K562 (cell line): ENCODE measurements around the gene DIPK1A. TPM values are rescaled to one million over a fixed set of nuclear protein-coding genes. Genes with fewer than 3 reads are reported as not detected.

Experiments used
- ATAC-seq: fragments of 200-7000 bp; cut with Tn5 transposase; 3 replicates; pipeline ENCODE4 v1.9.1; 2020; ENCODE audit warnings: moderate library complexity
- BruUV-seq: library from RNA; stranded (reverse); fragments of 400-500 nt; replicated peaks from 2 replicates; lab custom pipeline; 2021; lab: Mats Ljungman, UMichigan
- CTCF ChIA-PET: fragments of 300-600 bp; formaldehyde crosslinking; extraction: SDS; loops from one replicate; lab custom pipeline; 2021; ENCODE audit warnings: low intra/inter-chr PET ratio; lab: Yijun Ruan, JAX
- POLR2A ChIA-PET: fragments of 300-600, 350-650 bp; sonication (Branson Sonifier 250); formaldehyde crosslinking; extraction: SDS; loops from one replicate; lab custom pipeline; 2021; ENCODE audit warnings: antibody characterized with exemption, inconsistent platforms; lab: Yijun Ruan, JAX
- DNase-seq, 4 experiments: peaks; one replicate each; pipeline versions ENCODE4 v3.0.0 to v3.0.0-alpha.2; 2011 to 2018; ENCODE audit warnings: low spot score in 3 of 4, mixed read lengths in 3 of 4; ENCODE audit errors: extremely low read depth in 1 of 4
- FAIRE-seq: peaks from 2 replicates; lab custom pipeline; 2011; peaks lifted over from hg19 to GRCh38; lab: Jason Lieb, UNC
- H2AFZ ChIP-seq: 2 replicates; pipeline ENCODE4 v1.6.0; 2011; ENCODE audit warnings: low read depth, low read length, control low read depth, inconsistent platforms
- H3K27ac ChIP-seq: fragments of 200-600 bp; 3 replicates; pipeline ENCODE4 v1.8.0; 2011; ENCODE audit warnings: low read depth, mild to moderate bottlenecking, control low read depth, inconsistent platforms, low read length, moderate library complexity, mixed read lengths; ENCODE audit errors: extremely low read depth
- H3K27me3 ChIP-seq, 2 experiments: fragments of 300-600 bp in 1 of 2; 2 replicates in 1 of 2; 3 replicates in 1 of 2; pipeline versions ENCODE4 v1.6.0 to v1.8.0; 2011; ENCODE audit warnings: inconsistent platforms in 2 of 2, low read length in 2 of 2, mild to moderate bottlenecking in 1 of 2, mixed read lengths in 1 of 2, moderate library complexity in 1 of 2; ENCODE audit not compliant: control insufficient read depth in 2 of 2, insufficient read depth in 2 of 2
- H3K36me3 ChIP-seq: fragments of 300-600 bp; 3 replicates; pipeline ENCODE4 v1.8.0; 2011; ENCODE audit warnings: mild to moderate bottlenecking, low read length, inconsistent platforms; ENCODE audit not compliant: control insufficient read depth, insufficient read depth
- H3K4me1 ChIP-seq, 2 experiments: fragments of 200-600 bp in 1 of 2; replicated peaks in 1 of 2; 2 replicates in 1 of 2; 3 replicates in 1 of 2; pipeline versions ENCODE4 v1.5.1 to v1.8.0; 2011; ENCODE audit warnings: inconsistent platforms in 2 of 2, low read length in 2 of 2, mild to moderate bottlenecking in 1 of 2, mixed read lengths in 1 of 2, moderate library complexity in 1 of 2; ENCODE audit not compliant: control insufficient read depth in 2 of 2, insufficient read depth in 2 of 2
- H3K4me2 ChIP-seq: 2 replicates; pipeline ENCODE4 v1.6.1; 2011; ENCODE audit warnings: low read length, control low read depth, inconsistent platforms, mixed read lengths; ENCODE audit not compliant: insufficient read depth
- H3K4me3 ChIP-seq: fragments of 200-600 bp; sonication (generic), shearing (Covaris generic); 2 replicates; pipeline ENCODE4 v1.5.1; 2016; ENCODE audit warnings: control low read depth, inconsistent platforms
- H3K79me2 ChIP-seq: fragments of 200-600 bp; 3 replicates; pipeline ENCODE4 v1.8.0; 2011; ENCODE audit warnings: low read length, inconsistent platforms; ENCODE audit not compliant: control insufficient read depth, insufficient read depth
- H3K9ac ChIP-seq, 2 experiments: 2 replicates each; pipeline versions ENCODE4 v1.6.0 to v1.6.1; 2011; ENCODE audit warnings: low read depth in 2 of 2, low read length in 2 of 2, control low read depth in 1 of 2, inconsistent platforms in 1 of 2, mild to moderate bottlenecking in 1 of 2, mixed read lengths in 1 of 2; ENCODE audit not compliant: insufficient read depth in 1 of 2
- H3K9me1 ChIP-seq: one replicate; pipeline ENCODE4 v1.6.0; 2011; ENCODE audit warnings: inconsistent platforms, mild to moderate bottlenecking, low read length, moderate library complexity; ENCODE audit not compliant: control insufficient read depth, insufficient read depth
- H3K9me3 ChIP-seq: replicated peaks from 2 replicates; pipeline ENCODE4 v1.5.1; 2011; ENCODE audit warnings: low read depth, low read length, inconsistent platforms; ENCODE audit not compliant: control insufficient read depth, insufficient read depth
- H4K20me1 ChIP-seq: replicated peaks from 2 replicates; pipeline ENCODE4 v1.6.1; 2011; ENCODE audit warnings: low read length, inconsistent platforms, mixed read lengths; ENCODE audit not compliant: control insufficient read depth, insufficient read depth
- BRF1 ChIP-seq: IDR thresholded peaks from 3 replicates; pipeline ENCODE4 v1.6.1; 2011; ENCODE audit warnings: borderline replicate concordance, mild to moderate bottlenecking; ENCODE audit not compliant: insufficient read length; ENCODE audit errors: extremely low read depth
- L3MBTL2 ChIP-seq: fragments of 450-650 bp; IDR thresholded peaks from 2 replicates; pipeline ENCODE4 v1.6.1; 2016; ENCODE audit warnings: mild to moderate bottlenecking, moderate library complexity
- SPI1 ChIP-seq: IDR thresholded peaks from 2 replicates; pipeline ENCODE4 v1.6.1; 2011; ENCODE audit warnings: low read depth, low read length, control low read depth, borderline replicate concordance
- TFE3 ChIP-seq: fragments of 450-650 bp; formaldehyde crosslinking; IDR thresholded peaks from 2 replicates; pipeline ENCODE4 v1.4.0; 2020; ENCODE audit warnings: mild to moderate bottlenecking, mixed read lengths
- WGBS: fragments of 100-300 bp; shearing (Covaris generic); methylation state at CpG from one replicate; pipeline ENCODE4 v1.1.6; 2016; ENCODE audit warnings: low coverage, mixed read lengths; ENCODE audit not compliant: insufficient coverage; ENCODE audit errors: missing lambda C conversion rate; 5-methylcytosine and 5-hydroxymethylcytosine counted together
- in situ Hi-C: fragments of 300-500 bp; cut with MboI; formaldehyde crosslinking; loops from 4 replicates; pipeline ENCODE4 v1.15.0; 2018; ENCODE audit warnings: inconsistent platforms, mixed read lengths
- intact Hi-C: fragments of 100-400 bp; cut with micrococcal nuclease; formaldehyde crosslinking; loops from 2 replicates; pipeline ENCODE4 v1.14.2; 2022
- polyA plus RNA-seq, 8 experiments: library from polyadenylated mRNA; depleted of rRNA in 4 of 8; stranded (reverse) in 5 of 8; unstranded in 3 of 8; fragments of >200 nt; fragmentation: Nextera tagmentation in 2 of 8; fragmentation: Illumina TruSeq in 1 of 8; extraction: Ambion mirVana in 2 of 8; extraction: Trizol in 1 of 8; gene quantifications; 2 replicates each; pipeline versions ENCODE4 v1.2.1 to v1.2.3, GENCODE V29; 2011 to 2014; ENCODE audit warnings: inconsistent platforms in 1 of 8, missing spikeins in 1 of 8
- total RNA-seq, 7 experiments: library from RNA; depleted of rRNA in 6 of 7; stranded (reverse); fragments of >200 nt in 6 of 7; fragmentation: Illumina TruSeq in 2 of 7; extraction: Trizol in 2 of 7; gene quantifications; 2 replicates each; pipeline versions ENCODE4 v1.2.1 to v1.2.3, GENCODE V29; 2011 to 2021; ENCODE audit warnings: low replicate concordance in 1 of 7

The DIPK1A gene
- total and polyA plus RNA-seq, 9 of the 15 experiments (the other 6 are each of a cell fraction or from before 2014, with no cell fraction given) = 0.54 to 2.5 (median 1.3) TPM

GRCh38 chr1:92992877-92993276 lies 31.6 kb upstream of the DIPK1A start:
- no peak overlapping the region for H3K4me2 ChIP-seq
- H4K20me1 ChIP-seq = no peaks in the 10 kb centered on the region
- ATAC-seq = no peak
- H3K9me3 ChIP-seq = no peaks in the 10 kb centered on the region
- in situ Hi-C loops = loop anchor here (5.0 kb wide), 1 partner anchor 141 kb away; no protein-coding TSS in a partner anchor
- BruUV-seq = no TSS peak
- H3K9me1 ChIP-seq = no peaks in the 10 kb centered on the region
- no peaks in the 10 kb centered on the region for H3K79me2 ChIP-seq
- FAIRE-seq = no peak
- H3K27ac ChIP-seq = no peak overlapping the region
- no peak for TF ChIP-seq L3MBTL2
- peak; percentile 65 for TF ChIP-seq TFE3 (CRISPR knock-in tag)
- POLR2A ChIA-PET = interaction anchor here (0.6 kb wide), 1 partner anchor 122 kb away, joined by 4 read pairs; no protein-coding TSS in a partner anchor
- H3K4me3 ChIP-seq = no peak overlapping the region
- peaks cover 0 to 34% of the 10 kb centered on the region in 2 experiments; a peak in 3 of 5 replicates for H3K4me1 ChIP-seq
- H3K36me3 ChIP-seq = no peaks in the 10 kb centered on the region
- no peak overlapping the region for H3K9ac ChIP-seq
- CTCF ChIA-PET = interaction anchor here (1.5 to 7.0 kb wide), 2 partner anchors 33 to 133 kb away, joined by 5 to 125 read pairs; no protein-coding TSS in a partner anchor
- intact Hi-C loops = loop anchor here (5.0 kb wide), 1 partner anchor 41 kb away; no protein-coding TSS in a partner anchor
- WGBS = 17% methylated on average over 1 of the region's 1 CpG
- no peak overlapping the region for H2AFZ ChIP-seq
- no peak for DNase-seq
- H3K27me3 ChIP-seq = no peaks in the 10 kb centered on the region

- CTCF ChIA-PET = interaction anchor here (7.0 kb wide), 1 partner anchor 132 kb away, joined by 125 read pairs; no protein-coding TSS in a partner anchor
- Histone ChIP-seq H3K9ac (no peak overlapping the region), H3K36me3 (no peaks in the 10 kb centered on the region), H4K20me1 (no peaks in the 10 kb centered on the region), H3K4me3 (no peak overlapping the region), H3K27me3 (no peaks in the 10 kb centered on the region), H3K9me3 (no peaks in the 10 kb centered on the region), H3K4me1 (peaks cover 0 to 34% of the 10 kb centered on the region in 2 experiments; a peak in 3 of 5 replicates), H3K9me1 (no peaks in the 10 kb centered on the region), H3K79me2 (no peaks in the 10 kb centered on the region), H3K4me2 (no peak overlapping the region), H2AFZ (no peak overlapping the region), H3K27ac (no peak overlapping the region)
- ATAC-seq (no peak), FAIRE-seq (peak; percentile 35), DNase-seq (no peak)
- POLR2A ChIA-PET = no interaction called here
- TF ChIP-seq BRF1 (no peak), SPI1 (0 out of 2 replicates have a peak, but pooled peaks have one; percentile 4)
- intact Hi-C loops (loop anchor here (5.0 kb wide), 1 partner anchor 40 kb away; no protein-coding TSS in a partner anchor), in situ Hi-C loops (loop anchor here (5.0 kb wide), 1 partner anchor 140 kb away; no protein-coding TSS in a partner anchor)
- BruUV-seq = no TSS peak
Observed at GRCh38 chr1:92992054-92992453, 30.8 kb upstream of the DIPK1A start.
